ENCODE results near the gene ARMH3. TPM values are rescaled to one million over a fixed set of nuclear protein-coding genes. Genes with fewer than 3 reads are reported as not detected.
A peak's percentile ranks its signal among the peaks of the same experiment; 100 is the strongest.

ARMH3 gene
- total RNA-seq, 2 experiments from 2014 or later, result 25.2 to 26.3 TPM

- peak; percentile 48 for DNase-seq
- no peaks in the 10 kb centered on the region for H3K36me3 Mint-ChIP-seq (ENCODE audit: low read depth)
- H3K9me3 Mint-ChIP-seq (ENCODE audit: insufficient read depth), result no peaks in the 10 kb centered on the region
- CTCF ChIA-PET, result interaction anchor here (0.6 to 2.9 kb wide), 5 partner anchors 16 to 670 kb away, joined by 3 to 24 read pairs (median 6); partner anchors contain the start of genes OGA and SUFU
- no peak overlapping the region for H3K4me3 Mint-ChIP-seq
- peaks cover 62% of the 10 kb centered on the region for H3K4me1 Mint-ChIP-seq (ENCODE audit: low read depth)
- H3K27ac Mint-ChIP-seq, result peak overlapping the region; percentile 72
- POLR2A ChIA-PET, result no interaction called here
- H3K27me3 Mint-ChIP-seq (ENCODE audit: low read depth), result peaks cover 2% of the 10 kb centered on the region
- no peak for ATAC-seq
Observed at GRCh38 chr10:101834341-101834740, 221.6 kb downstream of the ARMH3 start.

GRCh38 chr10:101833466-101833865 is 222.5 kb downstream of the ARMH3 start:
- CTCF ChIA-PET, result interaction anchor here (0.6 to 2.4 kb wide), 3 partner anchors 15 to 177 kb away, joined by 3 to 6 read pairs (median 6); partner anchors contain the start of gene OGA
- Mint-ChIP-seq H3K4me1 (ENCODE audit: low read depth) (peaks cover 59% of the 10 kb centered on the region), H3K36me3 (ENCODE audit: low read depth) (no peaks in the 10 kb centered on the region), H3K4me3 (no peak overlapping the region), H3K27ac (peak overlapping the region; percentile 72), H3K9me3 (ENCODE audit: insufficient read depth) (no peaks in the 10 kb centered on the region), H3K27me3 (ENCODE audit: low read depth) (no peaks in the 10 kb centered on the region)
- DNase-seq, result no peak
- POLR2A ChIA-PET, result interaction anchor here (1.1 kb wide), 1 partner anchor 14 kb away, joined by 5 read pairs; no protein-coding TSS in a partner anchor
- ATAC-seq, result no peak

GRCh38 chr10:101832325-101832771 is 223.6 kb downstream of the ARMH3 start:
- no peak for ATAC-seq

GRCh38 chr10:101831169-101831811 is 224.7 kb downstream of the ARMH3 start:
- no peak for DNase-seq
- peak overlapping the region; percentile 82 for H3K27ac Mint-ChIP-seq
- H3K36me3 Mint-ChIP-seq (ENCODE audit: low read depth), result no peaks in the 10 kb centered on the region
- ChIA-PET POLR2A (interaction anchor here (4.8 kb wide), 1 partner anchor 13 kb away, joined by 49 read pairs; the partner anchor contains the start of gene OGA), CTCF (interaction anchor here (1.8 to 2.4 kb wide), 2 partner anchors 10 to 178 kb away, joined by 5 to 17 read pairs; no protein-coding TSS in a partner anchor)
- H3K9me3 Mint-ChIP-seq (ENCODE audit: insufficient read depth), result no peaks in the 10 kb centered on the region
- ATAC-seq, result no peak
- peak overlapping the region; percentile 66 for H3K4me3 Mint-ChIP-seq
- H3K27me3 Mint-ChIP-seq (ENCODE audit: low read depth), result no peaks in the 10 kb centered on the region
- peaks cover 57% of the 10 kb centered on the region for H3K4me1 Mint-ChIP-seq (ENCODE audit: low read depth)

More at GRCh38 chr10:101832325-101832771, 223.6 kb downstream of the ARMH3 start:
- Mint-ChIP-seq H3K27me3 (ENCODE audit: low read depth) (no peaks in the 10 kb centered on the region), H3K4me3 (no peak overlapping the region), H3K4me1 (ENCODE audit: low read depth) (peaks cover 59% of the 10 kb centered on the region), H3K36me3 (ENCODE audit: low read depth) (no peaks in the 10 kb centered on the region), H3K27ac (no peak overlapping the region), H3K9me3 (ENCODE audit: insufficient read depth) (no peaks in the 10 kb centered on the region)
- CTCF ChIA-PET, result interaction anchor here (2.4 kb wide), 2 partner anchors 9 to 14 kb away, joined by 6 to 17 read pairs; partner anchors contain the start of gene OGA
- POLR2A ChIA-PET, result no interaction called here
- DNase-seq, result no peak

- H3K27me3 Mint-ChIP-seq (ENCODE audit: low read depth), result no peaks in the 10 kb centered on the region
- ATAC-seq, result peak; percentile 84
- peak; percentile 92 for DNase-seq
- H3K4me1 Mint-ChIP-seq (ENCODE audit: low read depth), result peaks cover 52% of the 10 kb centered on the region
- peak overlapping the region; percentile 82 for H3K27ac Mint-ChIP-seq
- POLR2A ChIA-PET, result interaction anchor here (4.8 kb wide), 1 partner anchor 12 kb away, joined by 49 read pairs; the partner anchor contains the start of gene OGA
- H3K4me3 Mint-ChIP-seq, result peak overlapping the region; percentile 66
- no peaks in the 10 kb centered on the region for H3K36me3 Mint-ChIP-seq (ENCODE audit: low read depth)
- H3K9me3 Mint-ChIP-seq (ENCODE audit: insufficient read depth), result no peaks in the 10 kb centered on the region
- CTCF ChIA-PET, result interaction anchor here (1.5 to 2.4 kb wide), 3 partner anchors 11 to 178 kb away, joined by 4 to 17 read pairs (median 5); no protein-coding TSS in a partner anchor
Observed at GRCh38 chr10:101830322-101831168, 225.4 kb downstream of the ARMH3 start.

- Mint-ChIP-seq H3K27ac (peak overlapping the region; percentile 82), H3K27me3 (ENCODE audit: low read depth) (no peaks in the 10 kb centered on the region), H3K9me3 (ENCODE audit: insufficient read depth) (no peaks in the 10 kb centered on the region), H3K4me1 (ENCODE audit: low read depth) (peaks cover 47% of the 10 kb centered on the region), H3K4me3 (peak overlapping the region; percentile 66), H3K36me3 (ENCODE audit: low read depth) (no peaks in the 10 kb centered on the region)
- DNase-seq (peak; percentile 73), ATAC-seq (peak; percentile 20)
- CTCF ChIA-PET, result interaction anchor here (1.5 kb wide), 1 partner anchor 36 kb away, joined by 4 read pairs; no protein-coding TSS in a partner anchor
- POLR2A ChIA-PET, result interaction anchor here (0.9 to 4.8 kb wide), 2 partner anchors 11 to 13 kb away, joined by 3 to 49 read pairs; partner anchors contain the start of gene OGA
Observed at GRCh38 chr10:101829561-101830315, 226.2 kb downstream of the ARMH3 start.

GRCh38 chr10:101828766-101829551 is 227.0 kb downstream of the ARMH3 start:
- H3K27me3 Mint-ChIP-seq (ENCODE audit: low read depth), result no peaks in the 10 kb centered on the region
- H3K4me1 Mint-ChIP-seq (ENCODE audit: low read depth), result peaks cover 39% of the 10 kb centered on the region
- ATAC-seq, result no peak
- DNase-seq, result no peak
- no peak overlapping the region for H3K4me3 Mint-ChIP-seq
- no peaks in the 10 kb centered on the region for H3K9me3 Mint-ChIP-seq (ENCODE audit: insufficient read depth)
- H3K36me3 Mint-ChIP-seq (ENCODE audit: low read depth), result no peaks in the 10 kb centered on the region
- H3K27ac Mint-ChIP-seq, result no peak overlapping the region
- CTCF ChIA-PET, result interaction anchor here (1.5 to 2.7 kb wide), 2 partner anchors 12 to 35 kb away, joined by 4 to 16 read pairs; no protein-coding TSS in a partner anchor
- POLR2A ChIA-PET, result interaction anchor here (0.9 to 4.8 kb wide), 2 partner anchors 11 to 12 kb away, joined by 3 to 49 read pairs; partner anchors contain the start of gene OGA

- DNase-seq (no peak), ATAC-seq (no peak)
- POLR2A ChIA-PET, result interaction anchor here (4.8 kb wide), 1 partner anchor 10 kb away, joined by 49 read pairs; the partner anchor contains the start of gene OGA
- H3K9me3 Mint-ChIP-seq (ENCODE audit: insufficient read depth), result no peaks in the 10 kb centered on the region
- H3K27ac Mint-ChIP-seq, result no peak overlapping the region
- H3K27me3 Mint-ChIP-seq (ENCODE audit: low read depth), result no peaks in the 10 kb centered on the region
- CTCF ChIA-PET, result interaction anchor here (1.4 to 2.7 kb wide), 2 partner anchors 7 to 13 kb away, joined by 5 to 16 read pairs; no protein-coding TSS in a partner anchor
- no peak overlapping the region for H3K4me3 Mint-ChIP-seq
- no peaks in the 10 kb centered on the region for H3K36me3 Mint-ChIP-seq (ENCODE audit: low read depth)
- peaks cover 31% of the 10 kb centered on the region for H3K4me1 Mint-ChIP-seq (ENCODE audit: low read depth)
Observed at GRCh38 chr10:101827919-101828600, 227.9 kb downstream of the ARMH3 start.

GRCh38 chr10:101826852-101827434 is 229.0 kb downstream of the ARMH3 start:
- no peaks in the 10 kb centered on the region for H3K27me3 Mint-ChIP-seq (ENCODE audit: low read depth)
- no peak for DNase-seq
- ATAC-seq, result no peak
- no peaks in the 10 kb centered on the region for H3K9me3 Mint-ChIP-seq (ENCODE audit: insufficient read depth)
- ChIA-PET POLR2A (interaction anchor here (0.6 to 4.8 kb wide), 3 partner anchors 9 kb away, joined by 3 to 49 read pairs (median 5); partner anchors contain the start of gene OGA), CTCF (interaction anchor here (1.4 to 2.7 kb wide), 2 partner anchors 9 to 14 kb away, joined by 5 to 16 read pairs; no protein-coding TSS in a partner anchor)
- H3K36me3 Mint-ChIP-seq (ENCODE audit: low read depth), result peaks cover 3% of the 10 kb centered on the region
- no peak overlapping the region for H3K4me3 Mint-ChIP-seq
- H3K27ac Mint-ChIP-seq, result no peak overlapping the region
- H3K4me1 Mint-ChIP-seq (ENCODE audit: low read depth), result peaks cover 25% of the 10 kb centered on the region

Measured in activated CD8-positive, alpha-beta T cell treated with anti-CD3 and anti-CD28 coated beads, Interleukin-2, amount 10 ng/mL, durations not matched to agents 7 days and 5 days (primary cell).